GM19239 (cell line): ENCODE results near the gene LRRC10.

ENCODE experiments used
- DNase-seq: peaks from one replicate; pipeline ENCODE4 v3.0.0; 2011; ENCODE audit warnings: low spot score; ENCODE audit not compliant: insufficient read length
- FAIRE-seq: peaks from 2 replicates; lab custom pipeline; 2011; peaks lifted over from hg19 to GRCh38; lab: Jason Lieb, UNC

LRRC10 gene

DNA sequence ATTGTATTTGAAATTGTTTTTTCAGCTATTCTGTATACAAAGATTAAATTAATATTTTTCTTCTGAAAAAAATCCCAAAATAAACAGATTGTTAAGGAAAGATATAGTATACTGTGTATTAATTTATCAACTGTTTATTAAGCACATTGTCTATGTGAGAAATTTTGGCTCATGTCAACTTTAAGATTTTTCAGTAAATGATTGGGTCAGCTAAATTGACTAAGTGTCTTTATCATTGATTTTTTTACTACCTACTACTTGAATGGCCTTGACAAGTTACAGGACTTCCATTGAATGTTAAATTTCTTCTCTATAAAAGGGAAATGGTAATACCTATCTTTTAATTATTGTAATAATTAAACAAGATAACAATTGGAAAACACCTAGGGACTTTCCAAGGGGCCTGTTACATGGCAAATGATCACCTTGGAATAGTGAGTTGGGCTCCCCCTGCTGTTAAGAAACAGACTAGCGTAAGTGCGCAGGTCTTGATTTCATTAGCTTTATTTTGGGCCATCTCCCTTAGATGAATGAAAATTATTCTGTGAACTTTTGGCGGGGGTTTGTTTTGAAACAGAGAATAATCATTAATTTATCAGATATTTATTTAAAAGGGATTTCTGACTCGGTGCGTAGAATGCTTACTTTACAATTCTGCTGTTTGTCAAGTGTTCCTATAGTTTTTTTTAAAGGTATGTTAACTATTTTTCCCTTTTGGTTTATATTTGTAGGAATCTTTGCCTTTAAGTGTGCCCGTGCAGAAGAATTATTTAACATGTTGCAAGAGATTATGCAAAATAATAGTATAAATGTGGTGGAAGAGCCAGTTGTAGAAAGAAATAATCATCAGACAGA, 39.9 kb downstream of the LRRC10 start:
- DNase-seq (peak; percentile 10), FAIRE-seq (peak; percentile 76)

DNA sequence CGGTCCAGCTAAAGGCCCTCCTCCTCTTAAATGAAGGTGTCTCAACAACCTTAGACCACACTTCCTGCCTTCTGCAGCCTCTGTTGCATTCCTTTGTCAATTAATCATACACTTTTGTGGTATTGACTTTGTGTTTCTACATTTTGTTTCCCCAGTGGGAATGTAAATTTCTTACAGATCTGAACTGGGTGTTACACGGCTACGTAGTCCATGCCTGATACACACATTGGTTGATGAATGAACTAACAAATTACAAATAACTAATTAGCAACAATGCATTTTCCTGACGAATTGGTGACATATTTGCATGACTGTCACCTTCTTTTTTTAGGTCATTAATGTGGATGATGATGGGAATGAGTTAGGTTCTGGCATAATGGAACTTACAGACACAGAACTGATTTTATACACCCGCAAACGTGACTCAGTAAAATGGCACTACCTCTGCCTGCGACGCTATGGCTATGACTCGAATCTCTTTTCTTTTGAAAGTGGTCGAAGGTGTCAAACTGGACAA, 40.6 kb downstream of the LRRC10 start:
- DNase-seq (no peak), FAIRE-seq (no peak)

GRCh38 chr12:69569236-69569635, 41.5 kb downstream of the LRRC10 start:
- FAIRE-seq (no peak), DNase-seq (no peak)

DNA sequence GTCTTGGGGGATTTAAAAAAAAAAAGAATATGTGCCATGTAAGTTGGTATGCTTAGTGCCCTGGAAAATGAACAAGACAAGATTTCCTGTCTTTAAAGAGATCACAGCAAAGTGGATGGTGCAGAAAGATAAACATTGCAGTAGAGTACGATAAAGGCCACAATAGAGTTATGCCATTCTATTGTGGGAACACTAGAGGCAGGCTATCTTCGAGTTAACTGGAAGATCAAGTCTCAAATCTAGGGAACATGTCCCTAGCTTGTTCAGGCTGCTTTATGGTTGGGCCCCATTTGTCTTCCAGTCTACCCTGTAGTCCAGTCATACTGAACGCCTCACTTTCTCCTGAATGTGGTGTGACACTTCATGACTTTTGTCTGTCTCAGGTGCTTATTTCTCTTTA, 44.1 kb downstream of the LRRC10 start:
- DNase-seq, result no peak

DNA sequence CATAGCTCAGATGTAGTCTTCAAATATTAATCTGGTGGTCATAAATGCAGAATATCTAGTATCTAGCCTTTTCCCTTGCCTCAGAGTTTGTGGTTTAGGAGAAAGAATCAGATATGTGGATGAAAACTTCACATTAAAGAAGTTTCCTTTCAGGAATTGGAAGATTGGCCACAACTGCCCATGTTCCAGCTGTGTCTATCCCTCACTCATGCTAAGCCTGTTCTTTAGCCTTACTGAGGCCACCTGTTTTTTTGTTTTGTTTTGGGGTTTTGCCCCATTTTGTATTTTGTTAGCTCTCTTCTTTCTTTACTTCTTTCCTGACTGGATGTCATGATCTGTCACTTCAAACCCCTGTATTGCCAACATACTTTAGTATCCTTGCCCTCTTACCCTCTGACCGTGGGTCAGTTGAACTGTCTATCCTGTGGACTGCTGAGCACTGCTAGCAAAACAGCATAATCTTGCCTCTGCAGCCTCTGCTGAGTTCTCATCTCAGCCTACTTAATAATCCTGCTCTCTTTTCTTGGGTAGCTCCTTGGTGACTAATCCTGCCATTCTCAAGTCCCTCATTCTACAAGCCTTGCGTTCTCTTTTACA, 47.4 kb downstream of the LRRC10 start:
- FAIRE-seq (no peak), DNase-seq (no peak)

More for the DNA sequence above, 44.1 kb downstream of the LRRC10 start:
- no peak for FAIRE-seq
